Measurements from ENCODE around the gene TMEM234.

The TMEM234 gene

GRCh38 chr1:32201011-32201855, 20.9 kb downstream of the TMEM234 start:
- FAIRE-seq = no peak
- peak; percentile 46 for DNase-seq (ENCODE audit: insufficient read length, low spot score)

GRCh38 chr1:32200226-32201010, 21.7 kb downstream of the TMEM234 start, which contains the start of gene CCDC28B:
Gene CCDC28B, plus strand, starts transcription at chr1:32200595. Its CDS starts 1,341 bp downstream, at chr1:32201936.
- FAIRE-seq = peak; percentile 23
- peak; percentile 71 for DNase-seq (ENCODE audit: insufficient read length, low spot score)

GRCh38 chr1:32199717-32200072, 22.5 kb downstream of the TMEM234 start:
- no peak for FAIRE-seq

GRCh38 chr1:32199043-32199716, 23.0 kb downstream of the TMEM234 start:
- DNase-seq (ENCODE audit: insufficient read length, low spot score) (no peak), FAIRE-seq (no peak)

More at GRCh38 chr1:32199717-32200072, 22.5 kb downstream of the TMEM234 start:
- DNase-seq (ENCODE audit: insufficient read length, low spot score) = no peak

- FAIRE-seq = no peak
- no peak for DNase-seq (ENCODE audit: insufficient read length, low spot score)
Observed at GRCh38 chr1:32198237-32199042, 23.7 kb downstream of the TMEM234 start.

GRCh38 chr1:32197837-32198236, 24.3 kb downstream of the TMEM234 start:
- no peak for DNase-seq (ENCODE audit: insufficient read length, low spot score)
- no peak for FAIRE-seq

- FAIRE-seq (no peak), DNase-seq (ENCODE audit: insufficient read length, low spot score) (no peak)
Observed at GRCh38 chr1:32197074-32197473, 25.1 kb downstream of the TMEM234 start.

- no peak for DNase-seq (ENCODE audit: insufficient read length, low spot score)
- no peak for FAIRE-seq
Observed at GRCh38 chr1:32195972-32196823, 26.0 kb downstream of the TMEM234 start.

GRCh38 chr1:32195531-32195930, 26.6 kb downstream of the TMEM234 start:
- FAIRE-seq (no peak), DNase-seq (ENCODE audit: insufficient read length, low spot score) (no peak)

- DNase-seq (ENCODE audit: insufficient read length, low spot score) (no peak), FAIRE-seq (no peak)
Observed at GRCh38 chr1:32194984-32195383, 27.2 kb downstream of the TMEM234 start.

- FAIRE-seq = no peak
- DNase-seq (ENCODE audit: insufficient read length, low spot score) = no peak
Observed at GRCh38 chr1:32192220-32192948, 29.8 kb downstream of the TMEM234 start.

GRCh38 chr1:32187850-32188249, 34.3 kb downstream of the TMEM234 start:
- no peak for FAIRE-seq
- no peak for DNase-seq (ENCODE audit: insufficient read length, low spot score)

GRCh38 chr1:32186491-32186890, 35.7 kb downstream of the TMEM234 start:
- FAIRE-seq = no peak

GRCh38 chr1:32186077-32186476, 36.1 kb downstream of the TMEM234 start:
- FAIRE-seq (no peak), DNase-seq (ENCODE audit: insufficient read length, low spot score) (no peak)

More at GRCh38 chr1:32186491-32186890, 35.7 kb downstream of the TMEM234 start:
- DNase-seq (ENCODE audit: insufficient read length, low spot score) = no peak

GRCh38 chr1:32184650-32185049, 37.5 kb downstream of the TMEM234 start:
- DNase-seq (ENCODE audit: insufficient read length, low spot score) (no peak), FAIRE-seq (no peak)

- FAIRE-seq = no peak
- DNase-seq (ENCODE audit: insufficient read length, low spot score) = no peak
Observed at GRCh38 chr1:32182060-32182459, 40.1 kb downstream of the TMEM234 start.

- DNase-seq (ENCODE audit: insufficient read length, low spot score) = no peak
- no peak for FAIRE-seq
Observed at GRCh38 chr1:32181563-32181962, 40.6 kb downstream of the TMEM234 start.

GRCh38 chr1:32181065-32181464, 41.1 kb downstream of the TMEM234 start:
- DNase-seq (ENCODE audit: insufficient read length, low spot score) = no peak
- no peak for FAIRE-seq
